Measurements from ENCODE around the gene PHF20. TPM values are rescaled to one million over a fixed set of nuclear protein-coding genes. Genes with fewer than 3 reads are reported as not detected.
A peak's percentile ranks its signal among the peaks of the same experiment; 100 is the strongest.

PHF20 gene
- polyA plus RNA-seq, 3 donors = 54.7 to 78.2 (median 73.6) TPM

GRCh38 chr20:35831971-35832370 is 60.2 kb downstream of the PHF20 start:
- WGBS (ENCODE audit: insufficient coverage) = 89% methylated on average over 1 of the region's 2 CpGs
- no peak overlapping the region for H2AFZ ChIP-seq (ENCODE audit: insufficient read depth, low read depth, low read length, poor library complexity, severe bottlenecking)
- no peaks in the 10 kb centered on the region for H3K4me1 ChIP-seq (ENCODE audit: control insufficient read depth in 1 of 2, insufficient read depth in 2 of 2, low read length in 2 of 2)
- no peaks in the 10 kb centered on the region for H3K27me3 ChIP-seq (ENCODE audit: control insufficient read depth in 2 of 2, insufficient read depth in 2 of 2, low read length in 2 of 2)
- Mint-ChIP-seq H3K4me1 (peaks cover 15% of the 10 kb centered on the region), H3K9me3 (peaks cover 0 to 2% (median 0%) of the 10 kb centered on the region in 7 donors), H3K36me3 (peaks cover 22 to 42% of the 10 kb centered on the region in 2 donors), H3K27ac (peak overlapping the region in 3 of 7 donors; percentile 1 to 19 (median 16)), H3K4me3 (no peak overlapping the region), H3K27me3 (ENCODE audit: low read depth in 3 of 3) (no peaks in the 10 kb centered on the region)
- H3K36me3 ChIP-seq (replicated peaks in 1 of 2; ENCODE audit: control insufficient read depth in 1 of 2, insufficient read depth in 2 of 2, low read length in 2 of 2) = peaks cover 10 to 34% of the 10 kb centered on the region in 2 donors
- intact Hi-C loops (cut with micrococcal nuclease) = no loop called here
- H3K9me3 ChIP-seq (replicated peaks in 1 of 2; ENCODE audit: control insufficient read depth in 1 of 2, insufficient read depth in 1 of 2, low read length in 2 of 2) = no peaks in the 10 kb centered on the region
- H3K9ac ChIP-seq (ENCODE audit: insufficient read depth, low read length, poor library complexity, severe bottlenecking) = no peak overlapping the region
- no peak overlapping the region for H3K4me3 ChIP-seq (replicated peaks in 1 of 3; ENCODE audit: low read depth in 2 of 3, low read length in 3 of 3)
- peaks cover 75% of the 10 kb centered on the region for H4K20me1 ChIP-seq (ENCODE audit: insufficient read depth, low read length)
- DNase-seq = no peak
- TF ChIP-seq CTCF (IDR thresholded peaks at IDR 0.05) = no peak
- no peak overlapping the region for H3K27ac ChIP-seq (ENCODE audit: low read depth in 1 of 2, low read length in 2 of 2)
- peaks cover 34% of the 10 kb centered on the region for H3K79me2 ChIP-seq (ENCODE audit: insufficient read depth, low read length)
- no peak overlapping the region for H3K4me2 ChIP-seq (replicated peaks; ENCODE audit: extremely low read depth, low read length, poor library complexity, severe bottlenecking)

- H3K36me3 ChIP-seq (replicated peaks in 1 of 2; ENCODE audit: control insufficient read depth in 1 of 2, insufficient read depth in 2 of 2, low read length in 2 of 2) = peaks cover 8 to 27% of the 10 kb centered on the region in 2 donors
- H3K4me1 ChIP-seq (ENCODE audit: control insufficient read depth in 1 of 2, insufficient read depth in 2 of 2, low read length in 2 of 2) = no peaks in the 10 kb centered on the region
- H3K79me2 ChIP-seq (ENCODE audit: insufficient read depth, low read length) = peaks cover 39% of the 10 kb centered on the region
- no peaks in the 10 kb centered on the region for H3K9me3 ChIP-seq (replicated peaks in 1 of 2; ENCODE audit: control insufficient read depth in 1 of 2, insufficient read depth in 1 of 2, low read length in 2 of 2)
- no peak for DNase-seq
- H3K9ac ChIP-seq (ENCODE audit: insufficient read depth, low read length, poor library complexity, severe bottlenecking) = no peak overlapping the region
- peaks cover 17 to 41% of the 10 kb centered on the region in 2 donors for H3K36me3 Mint-ChIP-seq
- H3K4me2 ChIP-seq (replicated peaks; ENCODE audit: extremely low read depth, low read length, poor library complexity, severe bottlenecking) = no peak overlapping the region
- H4K20me1 ChIP-seq (ENCODE audit: insufficient read depth, low read length) = peaks cover 79% of the 10 kb centered on the region
- no peak overlapping the region for H3K27ac ChIP-seq (ENCODE audit: low read depth in 1 of 2, low read length in 2 of 2)
- H3K27me3 ChIP-seq (ENCODE audit: control insufficient read depth in 2 of 2, insufficient read depth in 2 of 2, low read length in 2 of 2) = no peaks in the 10 kb centered on the region
- no peak for TF ChIP-seq CTCF (IDR thresholded peaks at IDR 0.05)
- no peak overlapping the region for H2AFZ ChIP-seq (ENCODE audit: insufficient read depth, low read depth, low read length, poor library complexity, severe bottlenecking)
- no peak overlapping the region for H3K4me3 ChIP-seq (replicated peaks in 1 of 3; ENCODE audit: low read depth in 2 of 3, low read length in 3 of 3)
- whole genome bisulfite sequencing (ENCODE audit: insufficient coverage) = no CpG with 5 or more reads among the region's 1 CpG
- no peak overlapping the region for H3K27ac Mint-ChIP-seq
- intact Hi-C loops (cut with micrococcal nuclease) = no loop called here
- H3K9me3 Mint-ChIP-seq = peaks cover 0 to 2% (median 0%) of the 10 kb centered on the region in 7 donors
- peaks cover 15% of the 10 kb centered on the region for H3K4me1 Mint-ChIP-seq
- H3K27me3 Mint-ChIP-seq (ENCODE audit: low read depth in 3 of 3) = no peaks in the 10 kb centered on the region
- H3K4me3 Mint-ChIP-seq = no peak overlapping the region
Observed at GRCh38 chr20:35833241-35833640, 61.4 kb downstream of the PHF20 start.
